Astrocyte (in vitro differentiated cells and primary cell): ENCODE data around the gene IL9R. TPM values are rescaled to one million over a fixed set of nuclear protein-coding genes. Genes with fewer than 3 reads are reported as not detected.
"Not testable (repeated sequence)": the region's sequence is repeated elsewhere in the genome, so short reads cannot be mapped to it uniquely, and the experiment has no call there.

ENCODE experiments used
- DNase-seq: peaks from one replicate; pipeline ENCODE4 v3.0.0-alpha.2; 2010; ENCODE audit warnings: low read depth
- FAIRE-seq: peaks from 2 replicates; lab custom pipeline; 2011; peaks lifted over from hg19 to GRCh38; lab: Jason Lieb, UNC
- H2AFZ ChIP-seq: 2 replicates; pipeline ENCODE4 v1.6.0; 2012; ENCODE audit warnings: low read depth, low read length, inconsistent platforms
- H3K27ac ChIP-seq: 2 replicates; pipeline ENCODE4 v1.5.1; 2011; ENCODE audit warnings: low read depth, low read length, inconsistent platforms
- H3K27me3 ChIP-seq: 2 replicates; pipeline ENCODE4 v1.6.0; 2011; ENCODE audit warnings: low read length, inconsistent platforms; ENCODE audit not compliant: insufficient read depth
- H3K36me3 ChIP-seq: 2 replicates; pipeline ENCODE4 v1.5.1; 2011; ENCODE audit warnings: low read length, inconsistent platforms; ENCODE audit not compliant: insufficient read depth
- H3K4me1 ChIP-seq: 2 replicates; pipeline ENCODE4 v1.5.1; 2011; ENCODE audit warnings: low read length, inconsistent platforms; ENCODE audit not compliant: insufficient read depth
- H3K4me2 ChIP-seq: 2 replicates; pipeline ENCODE4 v1.6.0; 2012; ENCODE audit warnings: low read length, inconsistent platforms
- H3K4me3 ChIP-seq: 2 replicates; pipeline ENCODE4 v1.5.1; 2011; ENCODE audit warnings: low read depth, mild to moderate bottlenecking, low read length, inconsistent platforms; ENCODE audit not compliant: insufficient read depth
- H3K79me2 ChIP-seq: 2 replicates; pipeline ENCODE4 v1.6.0; 2012; ENCODE audit warnings: mild to moderate bottlenecking, low read length, inconsistent platforms; ENCODE audit not compliant: insufficient read depth
- H3K9ac ChIP-seq: 2 replicates; pipeline ENCODE4 v1.6.0; 2012; ENCODE audit warnings: mild to moderate bottlenecking, low read length, inconsistent platforms
- H3K9me3 ChIP-seq: 2 replicates; pipeline ENCODE4 v1.5.1; 2012; ENCODE audit warnings: low read depth, mild to moderate bottlenecking, low read length, inconsistent platforms; ENCODE audit not compliant: insufficient read depth
- H4K20me1 ChIP-seq: 2 replicates; pipeline ENCODE4 v1.6.0; 2012; ENCODE audit warnings: low read length, inconsistent platforms; ENCODE audit not compliant: insufficient read depth
- H3K27ac Mint-ChIP-seq: one replicate; pipeline ENCODE4 v1.8.0; 2021; ENCODE audit warnings: mild to moderate bottlenecking, mixed read lengths; ENCODE audit not compliant: unreplicated experiment
- H3K27me3 Mint-ChIP-seq: one replicate; pipeline ENCODE4 v1.8.0; 2021; ENCODE audit warnings: low read depth, mixed read lengths; ENCODE audit not compliant: unreplicated experiment
- H3K36me3 Mint-ChIP-seq: one replicate; pipeline ENCODE4 v1.8.0; 2021; ENCODE audit warnings: low read depth, mixed read lengths; ENCODE audit not compliant: unreplicated experiment
- H3K4me1 Mint-ChIP-seq: one replicate; pipeline ENCODE4 v1.8.0; 2021; ENCODE audit warnings: low read depth, mixed read lengths; ENCODE audit not compliant: unreplicated experiment
- H3K4me3 Mint-ChIP-seq: one replicate; pipeline ENCODE4 v1.8.0; 2021; ENCODE audit warnings: mild to moderate bottlenecking, moderate library complexity, mixed read lengths; ENCODE audit not compliant: unreplicated experiment
- H3K9me3 Mint-ChIP-seq: one replicate; pipeline ENCODE4 v1.8.0; 2021; ENCODE audit warnings: mild to moderate bottlenecking, mixed read lengths; ENCODE audit not compliant: unreplicated experiment
- EZH2 ChIP-seq: IDR thresholded peaks from 2 replicates; pipeline ENCODE4 v1.6.1; 2012; ENCODE audit warnings: mild to moderate bottlenecking, low read length, inconsistent platforms; ENCODE audit not compliant: insufficient read depth
- total RNA-seq: library from RNA; stranded (reverse); gene quantifications from 2 replicates; pipeline ENCODE4 v1.2.1, GENCODE V29; 2021
- TF ChIP-seq, protein P1 (sequence below): IDR thresholded peaks from 2 replicates; pipeline ENCODE4 v1.5.1; 2011; ENCODE audit warnings: low read depth, mild to moderate bottlenecking, inconsistent platforms, low read length, moderate library complexity; ENCODE audit not compliant: insufficient read depth

The IL9R gene
- total RNA-seq, 1 donor from 2014 or later = not detected

DNA sequence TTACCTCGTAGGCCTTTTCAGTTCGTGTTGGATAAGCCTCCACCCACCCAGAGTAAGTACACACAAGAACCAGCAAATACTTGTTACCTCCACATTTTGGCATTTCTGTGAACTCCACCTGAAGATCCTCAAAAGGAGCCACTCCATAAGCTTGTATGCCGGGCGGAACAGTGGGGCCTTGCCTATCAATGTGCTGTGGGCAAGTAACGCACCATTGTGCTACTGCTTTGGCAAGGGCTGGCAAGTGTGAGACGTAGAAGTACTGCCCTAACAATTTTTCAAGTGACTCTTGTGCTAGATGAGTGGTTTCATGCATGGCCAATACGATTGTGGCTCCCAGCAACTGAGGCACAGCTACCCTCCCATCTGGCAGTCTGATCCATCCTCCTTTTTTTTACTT lies 25.3 kb upstream of the IL9R start:
- not testable (repeated sequence) for H3K9me3 Mint-ChIP-seq, H3K9ac ChIP-seq, FAIRE-seq, H3K4me3 Mint-ChIP-seq, H2AFZ ChIP-seq, H3K9me3 ChIP-seq, H3K4me3 ChIP-seq, H3K27ac Mint-ChIP-seq, H3K79me2 ChIP-seq, H3K27me3 Mint-ChIP-seq, H3K4me2 ChIP-seq, DNase-seq, H3K27me3 ChIP-seq, H3K36me3 Mint-ChIP-seq, H3K4me1 Mint-ChIP-seq, H3K27ac ChIP-seq, H3K36me3 ChIP-seq, H3K4me1 ChIP-seq, H4K20me1 ChIP-seq

- TF ChIP-seq, protein P1, sequence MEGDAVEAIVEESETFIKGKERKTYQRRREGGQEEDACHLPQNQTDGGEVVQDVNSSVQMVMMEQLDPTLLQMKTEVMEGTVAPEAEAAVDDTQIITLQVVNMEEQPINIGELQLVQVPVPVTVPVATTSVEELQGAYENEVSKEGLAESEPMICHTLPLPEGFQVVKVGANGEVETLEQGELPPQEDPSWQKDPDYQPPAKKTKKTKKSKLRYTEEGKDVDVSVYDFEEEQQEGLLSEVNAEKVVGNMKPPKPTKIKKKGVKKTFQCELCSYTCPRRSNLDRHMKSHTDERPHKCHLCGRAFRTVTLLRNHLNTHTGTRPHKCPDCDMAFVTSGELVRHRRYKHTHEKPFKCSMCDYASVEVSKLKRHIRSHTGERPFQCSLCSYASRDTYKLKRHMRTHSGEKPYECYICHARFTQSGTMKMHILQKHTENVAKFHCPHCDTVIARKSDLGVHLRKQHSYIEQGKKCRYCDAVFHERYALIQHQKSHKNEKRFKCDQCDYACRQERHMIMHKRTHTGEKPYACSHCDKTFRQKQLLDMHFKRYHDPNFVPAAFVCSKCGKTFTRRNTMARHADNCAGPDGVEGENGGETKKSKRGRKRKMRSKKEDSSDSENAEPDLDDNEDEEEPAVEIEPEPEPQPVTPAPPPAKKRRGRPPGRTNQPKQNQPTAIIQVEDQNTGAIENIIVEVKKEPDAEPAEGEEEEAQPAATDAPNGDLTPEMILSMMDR = no peak
- TF ChIP-seq EZH2 = no peak
- H3K4me3 ChIP-seq = no peak overlapping the region
- H3K4me3 Mint-ChIP-seq = no peak overlapping the region
- peaks cover 7% of the 10 kb centered on the region for H3K9me3 Mint-ChIP-seq
- H3K27ac ChIP-seq = no peak overlapping the region
- no peak overlapping the region for H3K9ac ChIP-seq
- H3K4me1 Mint-ChIP-seq = no peaks in the 10 kb centered on the region
- H3K4me2 ChIP-seq = no peak overlapping the region
- no peaks in the 10 kb centered on the region for H3K4me1 ChIP-seq
- no peaks in the 10 kb centered on the region for H3K27me3 Mint-ChIP-seq
- no peak overlapping the region for H2AFZ ChIP-seq
- FAIRE-seq (no peak), DNase-seq (no peak)
- no peaks in the 10 kb centered on the region for H3K27me3 ChIP-seq
- H3K79me2 ChIP-seq = no peaks in the 10 kb centered on the region
- H3K36me3 ChIP-seq = no peaks in the 10 kb centered on the region
- no peaks in the 10 kb centered on the region for H3K36me3 Mint-ChIP-seq
- H3K27ac Mint-ChIP-seq = no peak overlapping the region
- peaks cover 4% of the 10 kb centered on the region for H3K9me3 ChIP-seq
- no peaks in the 10 kb centered on the region for H4K20me1 ChIP-seq
Observed at GRCh38 chrX:155983326-155983725, 14.2 kb upstream of the IL9R start.

DNA sequence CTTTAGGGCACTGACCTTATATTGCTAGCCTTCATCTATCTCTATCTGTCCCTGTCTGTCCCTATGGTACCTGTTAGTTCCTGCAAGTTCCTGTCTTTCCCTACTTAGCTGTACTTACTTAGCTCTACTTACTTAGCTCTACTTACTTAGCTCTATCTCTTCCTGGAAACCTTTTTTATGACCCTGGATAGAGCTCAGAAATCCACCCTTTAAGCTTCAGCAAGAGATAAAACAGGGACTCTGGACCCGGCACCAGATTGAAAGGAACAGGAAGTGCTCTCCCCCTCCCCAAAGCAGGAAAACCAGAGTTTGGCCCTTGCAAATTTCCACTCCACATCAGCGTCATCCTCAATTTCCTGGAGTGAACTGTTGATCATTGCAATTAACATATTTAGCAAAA lies 12.3 kb upstream of the IL9R start:
- H2AFZ ChIP-seq = no peak overlapping the region
- H3K9me3 Mint-ChIP-seq = peaks cover 7% of the 10 kb centered on the region
- no peak overlapping the region for H3K4me2 ChIP-seq
- no peaks in the 10 kb centered on the region for H3K79me2 ChIP-seq
- H3K27ac ChIP-seq = no peak overlapping the region
- no peak overlapping the region for H3K27ac Mint-ChIP-seq
- no peaks in the 10 kb centered on the region for H3K4me1 ChIP-seq
- H3K9me3 ChIP-seq = peaks cover 4% of the 10 kb centered on the region
- no peaks in the 10 kb centered on the region for H3K36me3 Mint-ChIP-seq
- FAIRE-seq = no peak
- H3K9ac ChIP-seq = no peak overlapping the region
- H3K36me3 ChIP-seq = no peaks in the 10 kb centered on the region
- DNase-seq = no peak
- TF ChIP-seq EZH2 = no peak
- TF ChIP-seq, protein P1 = no peak
- no peak overlapping the region for H3K4me3 ChIP-seq
- no peak overlapping the region for H3K4me3 Mint-ChIP-seq
- no peaks in the 10 kb centered on the region for H3K27me3 ChIP-seq
- no peaks in the 10 kb centered on the region for H4K20me1 ChIP-seq
- no peaks in the 10 kb centered on the region for H3K27me3 Mint-ChIP-seq
- no peaks in the 10 kb centered on the region for H3K4me1 Mint-ChIP-seq

DNA sequence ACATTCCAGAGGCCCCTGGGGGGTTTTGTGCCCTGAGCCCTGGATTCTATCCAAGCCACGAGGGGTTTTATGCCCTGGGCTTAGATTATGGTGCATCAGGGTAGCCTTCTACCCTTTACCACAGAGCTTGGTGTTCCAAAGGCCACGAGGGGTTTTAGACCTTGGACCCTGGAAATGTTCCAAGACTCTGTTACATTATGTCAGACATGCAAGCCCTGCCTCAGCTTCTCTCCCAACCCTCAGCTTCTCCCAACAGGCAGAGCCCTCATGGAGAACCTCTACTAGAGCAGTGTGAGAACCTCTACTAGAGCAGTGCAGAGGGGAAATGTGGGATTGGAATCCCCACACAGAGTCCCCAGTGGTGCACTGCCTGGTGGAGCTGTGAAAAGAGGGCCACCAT lies 10.5 kb upstream of the IL9R start:
- not testable (repeated sequence) for H4K20me1 ChIP-seq, H3K27me3 Mint-ChIP-seq, H3K9me3 ChIP-seq, H3K27ac ChIP-seq, H3K4me1 ChIP-seq, H3K9ac ChIP-seq, H3K36me3 ChIP-seq, H3K4me3 Mint-ChIP-seq, H3K4me2 ChIP-seq, H3K79me2 ChIP-seq, H2AFZ ChIP-seq, FAIRE-seq, H3K36me3 Mint-ChIP-seq, H3K27me3 ChIP-seq, H3K4me3 ChIP-seq, H3K27ac Mint-ChIP-seq, DNase-seq, H3K4me1 Mint-ChIP-seq
- H3K9me3 Mint-ChIP-seq = peaks cover 11% of the 10 kb centered on the region
